ENCODE results near the gene IGSF23.
"Not testable (repeated sequence)": the region's sequence is repeated elsewhere in the genome, so short reads cannot be mapped to it uniquely, and the experiment has no call there.

IGSF23 gene

DNA sequence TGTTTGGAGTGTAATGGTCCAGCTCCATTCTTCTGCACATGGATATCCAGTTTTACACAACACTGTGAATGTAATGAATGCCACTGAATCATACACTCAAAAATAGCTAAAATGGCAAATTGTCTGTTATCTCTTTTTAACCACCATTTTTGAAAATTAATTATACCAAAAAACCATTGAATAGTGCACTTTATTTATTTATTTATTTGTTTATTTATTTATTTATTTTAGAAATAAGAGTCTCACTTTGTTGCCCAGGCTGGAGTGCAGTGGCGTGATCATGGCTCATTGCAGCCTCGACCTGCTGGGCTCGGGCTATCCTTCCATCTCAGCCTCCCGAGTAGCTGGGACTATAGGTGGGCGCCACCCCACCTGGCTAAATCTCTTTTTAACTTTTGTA is 50.6 kb downstream of the IGSF23 start:
- no peak for DNase-seq (ENCODE audit: low read depth in 2 of 2, low spot score in 1 of 2)

DNA sequence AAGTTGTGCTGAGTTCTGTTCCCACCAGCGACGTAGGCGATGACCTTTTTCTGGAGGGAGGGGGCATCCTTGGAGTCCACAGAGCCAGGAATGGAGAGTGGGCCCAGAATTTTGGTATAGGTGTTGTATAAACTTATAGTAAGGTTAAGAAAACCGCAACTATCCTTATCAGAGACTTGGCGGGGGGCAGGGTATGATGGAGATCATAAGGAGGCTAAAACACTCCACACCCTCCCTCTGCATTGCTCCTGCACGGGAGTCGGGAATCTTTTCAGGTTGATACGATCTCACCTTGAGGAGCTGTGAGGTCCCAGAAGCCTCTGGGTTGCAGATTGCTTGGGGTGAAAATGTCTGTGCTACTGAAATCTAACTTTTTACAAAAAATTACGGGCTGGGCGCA is 51.6 kb downstream of the IGSF23 start:
- DNase-seq (ENCODE audit: low read depth in 2 of 2, low spot score in 1 of 2) = no peak

DNA sequence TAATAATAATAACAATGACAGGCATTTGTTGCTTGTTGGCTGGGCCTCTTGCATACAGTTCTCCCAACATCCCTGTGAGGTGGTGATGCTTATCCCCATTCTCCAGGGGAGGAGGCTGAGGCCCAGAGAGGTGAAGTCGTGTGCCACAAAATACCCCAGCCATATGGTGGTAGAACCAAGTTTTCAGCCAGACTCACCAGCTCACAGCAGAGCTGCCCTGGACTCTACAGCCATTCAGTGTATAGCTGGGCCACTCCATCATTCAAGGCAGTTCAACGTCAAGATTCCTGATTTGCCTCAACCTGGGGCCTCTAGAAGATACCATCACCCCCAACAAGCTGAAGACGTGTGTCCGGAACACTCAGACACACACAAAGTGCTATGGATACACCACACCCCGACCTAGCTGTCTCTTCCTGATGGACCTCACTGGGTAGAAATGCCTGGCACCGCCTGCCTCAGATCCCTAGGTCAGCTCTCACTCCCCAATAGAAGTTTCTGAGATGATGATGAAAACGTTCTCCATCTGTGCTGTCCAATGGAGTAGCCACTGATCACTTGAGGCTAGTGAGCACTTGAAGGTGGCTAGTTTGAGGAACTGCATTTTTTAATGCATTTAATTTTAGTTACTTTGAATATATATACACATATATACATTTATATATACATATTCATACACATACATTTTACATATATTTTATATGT is 53.6 kb downstream of the IGSF23 start:
- no peak for DNase-seq (ENCODE audit: low read depth in 2 of 2, low spot score in 1 of 2)

DNA sequence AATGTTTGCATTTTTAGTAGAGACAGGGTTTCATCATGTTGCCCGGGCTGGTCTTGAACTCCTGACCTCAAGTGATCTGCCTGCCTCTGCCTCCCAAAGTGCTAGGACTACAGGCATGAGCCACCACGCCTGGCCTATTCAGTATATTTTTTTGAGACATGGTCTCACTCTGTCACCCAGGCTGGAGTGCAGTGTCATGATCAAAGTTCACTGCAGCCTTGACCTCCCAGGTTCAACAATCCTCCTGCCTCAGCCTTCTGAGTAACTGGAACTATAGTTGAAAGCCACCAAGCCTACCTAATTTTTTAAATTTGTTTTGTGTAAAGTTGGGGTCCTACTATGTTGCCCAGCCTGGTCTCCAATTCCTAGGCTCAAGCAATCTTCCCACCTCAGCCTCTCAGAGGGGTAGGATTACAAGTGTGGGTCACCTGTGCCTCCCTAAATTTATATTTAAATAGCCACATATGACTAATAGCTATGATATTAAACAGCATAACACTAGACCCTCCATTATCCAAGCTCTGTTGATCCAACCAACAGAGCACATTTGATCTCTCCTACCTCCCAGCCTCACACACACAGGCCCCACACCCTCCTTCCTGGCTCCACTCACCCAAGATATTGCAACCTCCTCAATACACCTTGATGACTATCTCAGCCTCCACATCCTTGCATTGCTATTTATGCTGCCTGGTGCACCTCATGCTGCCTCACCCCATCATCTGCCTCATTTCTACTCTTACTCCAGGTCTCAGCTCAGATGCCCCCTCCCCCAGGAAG is 55.8 kb downstream of the IGSF23 start:
- no peak for DNase-seq (ENCODE audit: low read depth in 2 of 2, low spot score in 1 of 2)

DNA sequence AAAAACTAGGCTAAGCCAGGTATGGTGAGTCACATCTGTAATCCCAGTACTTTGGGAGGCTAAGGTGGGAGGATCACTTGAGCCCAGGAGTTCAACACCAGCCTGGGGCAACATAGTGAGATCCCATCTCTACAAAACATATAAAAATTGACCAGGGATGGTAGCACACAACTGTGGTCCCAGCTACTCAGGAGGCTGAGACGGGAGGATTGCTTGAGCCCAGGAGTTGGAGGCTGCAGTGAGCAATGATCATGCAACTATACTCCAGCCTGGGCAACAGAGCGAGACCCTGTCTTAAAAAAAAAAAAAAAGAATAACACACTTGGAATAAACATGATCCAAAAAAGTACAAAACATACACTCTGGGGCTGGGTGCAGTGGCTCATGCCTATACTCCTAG is 56.7 kb downstream of the IGSF23 start:
- not testable (repeated sequence) for DNase-seq (ENCODE audit: low read depth in 2 of 2, low spot score in 1 of 2)

DNA sequence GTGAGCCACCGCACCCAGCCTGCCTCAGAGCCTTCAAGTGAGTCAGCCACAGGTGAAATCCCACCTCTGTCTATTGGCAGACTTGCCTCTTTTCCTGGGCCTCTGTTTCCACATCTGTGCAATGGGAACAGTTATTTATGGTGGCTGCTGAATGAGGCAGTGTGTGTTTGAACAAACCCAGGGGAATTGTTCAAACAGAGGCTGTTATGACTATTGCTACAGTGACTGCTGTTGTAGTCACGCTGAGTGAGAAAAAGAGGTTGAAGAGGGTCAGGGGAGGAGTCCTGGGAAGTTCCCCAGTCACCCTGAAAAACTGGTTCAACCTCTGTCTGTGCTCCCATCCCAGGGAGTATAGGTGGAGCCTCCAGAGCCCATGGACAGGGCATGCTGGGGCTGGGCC is 58.0 kb downstream of the IGSF23 start, which contains the start of gene CEACAM19:
Gene CEACAM19, plus strand, starts transcription at position 83 of the 400 bp plus-strand sequence. CDS start 450 bp downstream, outside the sequence.
- DNase-seq (ENCODE audit: low read depth in 2 of 2, low spot score in 1 of 2) = no peak

DNA sequence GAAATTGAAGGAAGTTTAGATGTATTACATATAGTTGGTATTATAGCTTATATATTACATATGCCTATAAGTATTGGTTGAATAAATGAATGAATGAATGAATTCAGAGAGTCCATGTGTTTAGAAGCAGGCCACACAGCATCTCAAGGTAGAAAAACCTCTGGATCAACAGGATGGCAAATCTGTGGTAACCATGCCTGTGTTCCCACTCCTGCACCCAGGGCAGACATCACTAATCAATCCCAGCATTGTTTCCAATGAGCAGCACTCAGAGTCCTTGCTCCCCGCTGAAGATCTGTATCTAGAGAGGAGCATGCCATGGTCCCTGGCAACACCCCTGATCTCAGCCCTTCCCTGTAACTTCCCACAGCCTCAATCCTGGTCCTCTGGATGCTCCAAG is 58.9 kb downstream of the IGSF23 start:
- no peak for DNase-seq (ENCODE audit: low read depth in 2 of 2, low spot score in 1 of 2)

DNA sequence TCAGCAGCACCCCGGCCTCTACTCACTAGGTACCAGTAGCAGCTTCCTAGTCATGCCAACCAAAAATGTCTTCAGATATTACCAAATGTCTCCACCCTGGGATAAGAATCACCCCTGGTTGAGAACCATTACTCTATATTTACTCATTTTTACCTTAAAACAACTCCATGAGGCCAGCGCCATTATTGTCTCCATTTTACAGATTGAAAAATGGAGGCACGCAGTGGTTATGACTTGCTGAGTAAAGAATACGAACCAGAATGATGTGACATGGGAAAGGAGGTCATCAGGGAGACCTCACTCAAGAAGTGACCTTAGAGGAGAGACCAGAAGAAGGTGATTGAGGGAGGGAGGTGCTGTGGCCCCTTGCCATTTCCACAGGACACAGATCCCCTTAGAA is 60.1 kb downstream of the IGSF23 start:
- no peak for DNase-seq (ENCODE audit: low read depth in 2 of 2, low spot score in 1 of 2)

DNA sequence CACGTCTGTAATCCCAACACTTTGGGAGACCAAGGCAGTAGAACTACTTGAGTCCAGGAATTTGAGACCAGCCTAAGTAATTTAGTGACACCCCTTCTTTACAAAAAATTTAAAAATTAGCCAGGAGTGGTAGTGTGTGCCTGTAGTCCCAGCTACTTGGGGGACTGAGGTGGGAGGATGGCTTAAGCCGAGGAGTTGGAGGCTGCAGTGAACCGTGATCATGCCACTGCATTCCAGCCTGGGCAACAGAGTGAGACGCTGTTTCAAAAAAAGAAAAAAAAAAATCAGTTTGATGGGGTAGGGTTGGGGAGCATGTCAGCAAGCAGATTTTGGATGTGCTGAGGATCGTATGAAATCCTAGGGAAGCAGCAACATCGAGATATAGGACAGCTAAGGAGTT is 62.2 kb downstream of the IGSF23 start:
- DNase-seq (ENCODE audit: low read depth in 2 of 2, low spot score in 1 of 2) = no peak

DNA sequence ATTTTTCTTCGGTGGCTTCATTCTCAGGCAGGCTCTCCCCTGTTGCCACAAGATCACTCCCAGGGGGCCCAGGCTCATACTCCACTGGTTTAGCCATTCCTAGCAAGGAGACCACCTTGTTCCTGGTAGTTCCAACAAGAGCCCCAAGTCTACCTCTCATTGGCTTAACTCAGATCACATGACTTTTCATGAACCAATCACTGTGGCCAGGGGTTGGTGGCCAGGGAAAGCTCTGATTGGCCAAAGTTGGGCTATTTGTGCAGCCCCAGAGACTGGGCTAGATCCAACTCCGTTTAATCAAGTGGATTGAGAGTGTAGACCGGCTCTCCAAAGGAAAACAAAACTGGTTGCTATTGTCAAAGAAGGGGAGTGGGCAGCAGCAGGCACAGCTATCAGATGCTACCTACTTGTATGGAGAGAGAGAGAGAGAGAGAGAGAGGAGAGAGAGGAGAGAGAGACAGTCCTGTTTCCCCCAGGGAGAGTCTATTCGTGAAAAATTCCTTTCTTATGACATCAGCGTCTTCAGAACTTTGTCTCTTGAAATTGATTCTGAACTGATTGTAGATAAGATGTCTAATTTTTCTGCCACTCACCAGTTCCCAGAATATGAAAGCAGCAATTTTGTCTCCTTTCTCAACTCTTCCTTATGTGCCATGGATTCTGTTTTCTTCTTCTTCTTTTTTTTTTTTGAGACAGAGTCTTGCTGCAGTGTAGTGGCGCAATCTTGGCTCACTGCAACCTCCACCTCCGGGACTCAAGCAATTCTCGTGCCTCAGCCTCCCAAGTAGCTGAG is 63.9 kb downstream of the IGSF23 start:
- DNase-seq (ENCODE audit: low read depth in 2 of 2, low spot score in 1 of 2) = no peak

DNA sequence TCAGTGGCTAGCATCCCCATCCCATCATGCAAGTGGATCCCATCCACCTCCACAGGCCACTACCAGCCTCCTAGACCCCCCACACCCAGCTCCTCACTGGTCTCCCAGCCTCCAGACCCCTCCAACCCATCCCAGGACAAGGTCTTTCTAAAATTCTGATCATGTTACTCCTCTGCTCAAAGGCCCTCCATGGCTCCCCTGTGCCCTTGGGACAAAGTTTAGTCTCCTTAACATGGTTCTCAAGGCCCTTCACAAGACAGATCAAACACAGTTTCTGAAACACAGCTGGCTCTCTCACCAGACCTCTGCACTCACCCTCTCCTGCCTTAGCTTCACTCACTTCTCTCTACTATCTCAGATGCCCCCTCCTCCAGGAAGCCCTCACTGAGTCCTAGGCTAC is 67.2 kb downstream of the IGSF23 start:
- no peak for DNase-seq (ENCODE audit: low read depth in 2 of 2, low spot score in 1 of 2)

DNA sequence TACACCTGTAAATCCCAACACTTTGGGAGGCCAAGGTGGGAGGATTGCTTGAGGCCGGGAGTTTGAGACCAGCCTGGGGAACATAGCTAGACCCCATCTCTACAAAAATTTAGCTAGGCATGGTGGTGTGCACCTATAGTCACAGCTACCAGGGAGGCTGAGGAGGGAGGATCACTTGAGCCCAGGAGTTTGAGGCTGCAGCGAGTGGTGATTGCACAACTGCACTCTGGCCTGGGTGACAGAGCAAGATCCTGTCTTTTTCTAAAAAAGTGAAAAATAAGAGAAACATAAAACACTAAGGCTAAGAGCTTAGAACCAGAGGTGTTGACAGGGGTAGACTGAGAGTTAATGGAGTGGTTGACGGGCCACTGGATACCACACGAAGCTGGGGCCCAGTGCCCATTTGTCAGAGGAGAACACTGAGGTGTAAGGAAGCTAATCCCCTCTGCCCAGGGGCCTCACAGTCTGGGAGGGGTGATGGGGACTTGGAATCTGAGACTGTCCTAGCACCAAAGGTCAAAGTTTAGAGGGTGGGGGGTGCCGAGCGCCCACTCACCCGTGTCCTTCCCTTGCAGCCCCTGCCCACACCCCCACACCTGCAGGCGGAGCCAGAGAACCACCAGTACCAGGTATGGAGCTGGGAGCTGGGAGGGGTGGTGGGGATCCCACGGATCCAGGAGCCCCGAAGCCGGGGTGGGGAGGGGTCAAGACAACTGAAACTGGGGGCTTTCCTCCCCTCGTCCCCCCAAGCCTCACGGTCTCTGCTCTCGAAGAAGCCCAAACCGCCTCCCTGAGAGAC is 68.8 kb downstream of the IGSF23 start:
- DNase-seq (ENCODE audit: low read depth in 2 of 2, low spot score in 1 of 2) = no peak

DNA sequence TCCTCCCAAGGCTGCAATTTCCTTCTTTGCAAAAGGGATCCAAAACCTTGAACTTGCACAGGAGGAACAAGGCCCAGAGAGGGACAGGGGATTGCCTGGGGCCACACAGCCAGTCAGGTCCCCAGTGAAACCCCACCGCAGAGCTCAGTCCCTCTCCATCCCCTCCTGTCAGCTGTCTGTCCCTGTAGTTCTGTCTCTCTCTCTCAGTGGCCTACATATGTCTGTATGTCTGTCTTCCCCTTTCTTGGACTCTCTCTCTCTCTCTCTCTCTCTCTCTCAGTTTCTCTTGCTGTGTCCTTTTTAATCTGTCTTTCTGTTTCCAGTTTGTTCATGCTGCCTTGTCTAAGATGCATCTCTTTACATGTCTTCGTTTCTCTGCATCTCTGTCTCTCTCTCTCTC is 69.4 kb downstream of the IGSF23 start:
- no peak for DNase-seq (ENCODE audit: low read depth in 2 of 2, low spot score in 1 of 2)

DNA sequence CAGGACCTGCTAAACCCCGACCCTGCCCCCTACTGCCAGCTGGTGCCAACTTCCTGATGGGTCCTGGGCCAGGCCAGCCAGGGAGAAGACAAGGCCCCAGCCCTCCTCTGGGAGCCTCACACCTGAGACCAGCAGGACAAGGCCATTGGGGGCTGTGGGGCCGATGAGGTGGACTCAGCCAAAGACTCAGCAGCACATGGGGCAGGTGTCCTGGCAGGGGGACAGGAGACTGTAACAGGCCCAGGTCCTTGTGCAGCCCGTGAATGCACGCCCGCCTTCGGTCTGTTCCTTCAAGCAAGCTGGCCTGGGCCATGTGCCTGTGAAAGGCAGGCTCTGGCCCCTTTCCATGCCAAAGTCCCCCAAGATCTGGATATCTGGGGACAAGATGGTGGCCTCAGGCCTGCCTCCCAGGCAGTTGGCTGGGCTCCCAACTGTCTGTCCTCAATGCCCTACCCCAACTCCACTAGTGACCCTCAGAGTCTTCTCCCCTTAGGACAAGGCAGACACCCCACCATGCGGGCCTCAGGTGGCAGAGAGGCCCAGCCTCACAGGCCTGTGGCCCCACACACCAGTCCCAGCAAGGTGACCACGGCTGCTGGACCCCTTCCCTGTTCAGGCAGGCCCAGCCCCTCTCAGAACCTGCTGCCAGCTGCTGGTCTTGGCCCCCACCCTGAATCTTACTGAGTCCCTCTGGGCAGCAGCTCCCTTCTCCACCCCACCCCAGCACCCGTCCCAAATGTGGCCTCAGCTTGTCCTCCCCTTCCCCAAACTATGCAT is 70.3 kb downstream of the IGSF23 start:
- DNase-seq (ENCODE audit: low read depth in 2 of 2, low spot score in 1 of 2) = no peak

DNA sequence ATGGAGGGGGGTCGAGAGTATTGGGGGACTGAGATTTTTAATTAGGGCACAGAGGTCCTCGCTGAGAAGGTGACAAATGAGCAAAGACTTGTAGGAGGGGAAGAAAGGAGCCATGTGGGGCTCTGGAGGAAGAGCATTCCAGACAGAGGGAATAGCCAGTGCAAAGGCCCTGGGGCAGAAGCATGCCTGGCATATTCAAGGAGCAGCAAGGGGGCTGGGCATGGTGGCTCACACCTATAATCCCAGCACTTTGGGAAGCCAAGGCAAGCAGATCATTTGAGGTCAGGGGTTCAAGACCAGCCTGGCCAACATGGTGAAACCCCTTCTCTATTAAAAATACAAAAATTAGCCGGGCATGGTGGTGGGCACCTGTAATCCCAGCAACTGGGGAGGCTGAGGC is 71.0 kb downstream of the IGSF23 start:
- not testable (repeated sequence) for DNase-seq (ENCODE audit: low read depth in 2 of 2, low spot score in 1 of 2)

DNA sequence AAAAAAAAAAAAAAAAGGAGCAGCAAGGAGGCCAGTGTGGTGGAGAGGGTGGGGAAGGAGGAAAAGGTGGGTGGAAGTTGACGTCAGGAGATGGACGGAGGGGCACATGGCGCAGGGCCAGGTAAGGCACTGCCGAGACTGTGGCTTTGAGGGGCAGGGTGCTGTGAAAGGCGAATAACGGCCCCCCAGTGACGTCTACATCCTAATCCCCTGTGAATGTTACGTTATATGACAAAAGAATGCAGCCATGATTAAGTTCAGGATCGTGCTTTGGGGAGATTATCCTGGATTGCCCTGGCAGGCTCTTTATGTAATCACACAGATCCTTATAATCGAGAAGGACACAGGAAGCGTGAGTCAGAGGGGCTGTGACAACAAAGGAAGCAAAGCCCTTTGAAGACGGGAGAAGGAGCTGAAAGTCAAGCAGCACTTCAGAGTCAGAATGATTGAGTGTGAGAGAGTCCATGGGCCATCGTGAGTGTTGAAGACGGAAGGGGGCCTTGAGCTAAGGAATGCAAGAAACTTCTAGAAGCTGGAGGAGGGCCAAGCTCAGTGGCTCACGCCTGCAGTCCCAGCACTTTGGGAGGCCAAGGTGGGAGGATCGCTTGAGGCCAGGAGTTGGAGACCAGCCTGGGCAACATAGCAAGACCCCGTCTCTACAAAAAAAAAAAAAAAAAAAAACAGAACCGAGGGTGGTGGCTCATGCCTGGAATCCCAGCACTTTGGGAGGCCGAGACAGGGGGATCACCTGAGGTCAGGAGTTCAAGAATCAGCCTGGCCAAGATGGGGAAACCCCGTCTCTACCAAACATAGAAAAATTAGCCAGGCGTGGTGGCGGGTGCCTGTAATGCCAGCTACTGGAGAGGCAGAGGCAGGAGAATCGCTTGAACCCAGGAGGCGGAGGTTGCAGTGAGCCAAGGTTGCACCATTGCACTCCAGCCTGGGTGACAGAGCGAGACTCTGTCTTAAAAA is 71.8 kb downstream of the IGSF23 start:
- no peak for DNase-seq (ENCODE audit: low read depth in 2 of 2, low spot score in 1 of 2)

DNA sequence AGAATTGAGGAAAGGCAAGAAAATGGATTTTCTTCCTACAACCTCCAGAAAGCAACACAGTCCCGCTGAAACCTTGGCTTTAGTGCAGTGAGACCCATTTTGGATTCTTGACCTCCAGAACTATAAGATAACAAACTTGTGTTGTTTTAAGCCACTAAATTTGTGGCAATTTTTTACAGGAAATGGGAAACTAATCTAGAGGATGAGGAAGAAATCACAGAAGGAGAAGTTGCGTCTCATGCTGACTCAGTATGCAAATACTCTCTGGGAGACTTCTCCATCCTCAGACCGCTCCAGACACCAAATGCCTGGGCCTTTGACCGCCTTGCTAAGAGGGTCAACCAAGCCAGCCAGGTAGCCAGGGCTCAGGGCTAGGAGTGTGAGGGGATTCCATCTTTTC is 72.5 kb downstream of the IGSF23 start:
- DNase-seq (ENCODE audit: low read depth in 2 of 2, low spot score in 1 of 2) = no peak

Measured in stimulated activated CD8-positive, alpha-beta memory T cell treated with anti-CD3 and anti-CD28 coated beads, Interleukin-4, amount 100 ng/mL, for 4 hours (primary cell).